GM19193 (cell line): ENCODE data around the gene NXPE4.

Experiments
- POLR2A ChIP-seq: IDR thresholded peaks from 4 replicates; pipeline ENCODE4 v1.6.1; 2011; ENCODE audit not compliant: insufficient read depth, insufficient read length; ENCODE audit errors: extremely low read depth

NXPE4 gene

GRCh38 chr11:114612686-114613085 lies 17.1 kb upstream of the NXPE4 start:
- TF ChIP-seq POLR2A: no peak

GRCh38 chr11:114610984-114611944 lies 15.7 kb upstream of the NXPE4 start:
- no peak for TF ChIP-seq POLR2A

- no peak for TF ChIP-seq POLR2A
Measured at GRCh38 chr11:114610550-114610949, 15.0 kb upstream of the NXPE4 start.

GRCh38 chr11:114609429-114609828 lies 13.8 kb upstream of the NXPE4 start:
- TF ChIP-seq POLR2A: no peak

- no peak for TF ChIP-seq POLR2A
Measured at GRCh38 chr11:114607753-114608459, 12.3 kb upstream of the NXPE4 start.

- no peak for TF ChIP-seq POLR2A
Measured at GRCh38 chr11:114606003-114606801, 10.6 kb upstream of the NXPE4 start.

- TF ChIP-seq POLR2A: no peak
Measured at GRCh38 chr11:114605370-114605769, 9.8 kb upstream of the NXPE4 start.

GRCh38 chr11:114604886-114605285 lies 9.3 kb upstream of the NXPE4 start:
- no peak for TF ChIP-seq POLR2A

- TF ChIP-seq POLR2A: no peak
Measured at GRCh38 chr11:114604179-114604813, 8.7 kb upstream of the NXPE4 start.

- TF ChIP-seq POLR2A: no peak
Measured at GRCh38 chr11:114598461-114598860, 2.9 kb upstream of the NXPE4 start.

GRCh38 chr11:114596175-114596919 lies 761 bp upstream of the NXPE4 start:
- no peak for TF ChIP-seq POLR2A

GRCh38 chr11:114594703-114595102 lies 883 bp downstream of the NXPE4 start:
- TF ChIP-seq POLR2A: no peak

- no peak for TF ChIP-seq POLR2A
Measured at GRCh38 chr11:114587398-114587953, 8.1 kb downstream of the NXPE4 start.

- no peak for TF ChIP-seq POLR2A
Measured at GRCh38 chr11:114586797-114587196, 8.8 kb downstream of the NXPE4 start.
